ENCODE results near the gene MYH6.
A peak's percentile ranks its signal among the peaks of the same experiment; 100 is the strongest.
"Not testable (repeated sequence)": the region's sequence is repeated elsewhere in the genome, so short reads cannot be mapped to it uniquely, and the experiment has no call there.

MYH6 gene

DNA sequence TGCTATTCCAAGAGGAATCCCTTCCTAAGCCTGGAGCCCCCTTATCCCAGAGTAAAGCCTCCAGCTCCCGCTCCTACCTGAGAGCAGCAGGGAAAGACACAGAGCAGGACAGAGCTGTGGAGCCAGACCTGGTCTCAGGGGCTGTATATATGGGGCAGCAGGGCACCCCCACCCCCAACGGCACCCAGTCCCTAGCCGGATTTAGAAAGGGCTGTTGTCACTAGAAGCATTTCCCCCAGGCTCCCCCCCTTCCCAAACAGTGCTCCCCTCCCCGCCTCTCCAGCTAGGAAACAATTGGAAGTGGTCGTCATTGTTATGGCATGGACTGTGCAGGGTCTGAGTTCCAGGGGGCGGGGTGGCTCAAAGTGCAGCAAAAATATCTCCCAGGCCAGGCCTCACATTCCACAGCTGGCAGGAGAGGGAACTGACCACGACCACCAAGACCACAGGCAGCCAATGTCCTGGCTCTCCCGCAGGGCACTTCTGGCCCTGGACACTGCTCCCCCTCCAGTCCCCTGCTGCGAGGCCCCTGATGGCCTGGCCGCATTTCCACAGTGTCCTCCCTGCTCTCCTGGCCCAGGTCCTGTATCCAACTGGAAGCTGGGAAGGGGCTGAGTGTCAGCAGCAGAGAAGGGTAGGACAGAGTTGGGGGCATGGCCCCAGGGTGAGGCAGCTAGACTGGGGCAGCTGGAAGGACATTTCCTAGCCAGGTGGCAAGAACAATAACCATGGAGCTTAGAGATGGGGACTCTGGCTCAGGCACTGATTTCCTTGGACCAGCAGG, 27.7 kb upstream of the MYH6 start, which contains the start of gene MYH7:
Gene MYH7, minus strand, starts transcription at position 118 of the 784 bp plus-strand sequence. CDS start 1,928 bp downstream, outside the sequence.
- peak in 1 of 14 donors; percentile 21 for DNase-seq

DNA sequence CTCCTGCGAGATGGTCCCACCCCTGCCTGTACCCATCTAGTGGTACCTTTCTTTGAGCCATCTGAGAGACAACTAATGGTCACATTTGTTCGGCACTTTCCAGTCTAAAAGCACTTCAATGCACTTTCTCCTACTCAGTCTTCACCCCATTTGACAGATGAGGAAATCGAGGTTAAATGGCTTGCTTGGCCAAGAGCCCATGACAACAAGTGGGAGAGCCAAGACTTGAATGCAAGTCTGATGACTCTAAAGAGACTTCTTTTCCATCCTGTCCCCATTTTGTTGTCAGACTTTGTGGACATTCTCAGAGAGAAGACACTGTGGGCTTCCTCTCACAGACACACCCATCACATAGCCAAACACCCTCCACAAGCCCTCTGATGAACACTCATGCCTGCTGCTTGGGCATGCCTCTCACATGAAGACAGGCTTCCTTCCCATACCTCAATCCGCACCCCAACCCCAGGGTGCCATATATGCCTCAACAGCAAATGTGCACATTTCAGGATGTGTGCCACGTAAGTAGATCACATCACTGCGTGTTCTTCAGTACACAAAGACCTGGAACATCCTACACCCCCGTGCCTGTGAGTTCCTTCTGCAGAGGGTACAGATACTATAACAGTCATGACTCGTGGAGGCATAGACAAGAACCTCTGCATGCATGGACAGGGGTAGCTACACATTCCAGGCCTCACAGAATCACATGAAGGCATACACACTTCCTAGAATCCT, 26.6 kb upstream of the MYH6 start:
- DNase-seq, result no peak

DNA sequence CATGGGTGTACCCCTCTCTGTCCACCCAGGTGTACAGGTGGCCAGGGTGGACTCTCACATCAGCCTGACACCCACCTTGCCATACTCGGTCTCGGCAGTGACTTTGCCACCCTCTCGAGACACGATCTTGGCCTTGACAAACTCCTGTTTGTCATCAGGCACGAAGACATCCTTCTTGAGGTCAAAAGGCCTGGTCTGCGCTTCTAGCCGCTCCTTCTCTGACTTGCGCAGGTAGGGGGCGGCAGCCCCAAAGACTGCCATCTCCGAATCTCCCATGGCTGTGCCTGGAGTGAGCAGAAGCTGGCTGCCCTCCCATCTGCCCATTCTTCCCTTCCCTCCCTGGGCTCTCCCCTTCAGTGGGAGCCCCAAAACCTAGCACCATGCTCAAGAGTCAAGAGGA, 25.4 kb upstream of the MYH6 start:
- DNase-seq, result no peak

DNA sequence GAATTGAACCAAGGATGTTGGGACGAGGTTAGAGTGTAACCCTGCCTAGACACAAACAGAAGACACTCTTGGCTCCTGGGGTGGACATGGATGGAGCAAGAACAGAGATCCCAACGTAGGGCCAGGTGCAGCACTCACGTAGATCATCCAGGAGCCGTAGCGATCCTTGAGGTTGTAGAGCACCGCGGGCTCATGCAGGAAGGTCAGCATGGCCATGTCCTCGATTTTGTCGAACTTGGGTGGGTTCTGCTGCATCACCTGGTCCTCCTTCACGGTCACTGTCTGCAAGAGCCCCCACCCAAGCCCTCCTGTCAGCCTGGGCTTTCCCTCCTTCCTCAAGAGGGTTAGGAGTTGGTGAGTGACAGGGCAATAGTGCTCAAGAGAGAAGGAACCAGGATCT, 24.9 kb upstream of the MYH6 start:
- no peak for DNase-seq

GRCh38 chr14:23432102-23432925, 24.2 kb upstream of the MYH6 start:
- DNase-seq, result no peak

GRCh38 chr14:23431486-23431885, 23.4 kb upstream of the MYH6 start:
- DNase-seq, result no peak

- peak in 5 of 14 donors; percentile 4 to 53 (median 31) for DNase-seq
These were observed 22.6 kb upstream of the MYH6 start for GRCh38 chr14:23430723-23431085.

- DNase-seq, result no peak
These were observed 22.1 kb upstream of the MYH6 start for GRCh38 chr14:23430016-23430722.

GRCh38 chr14:23428686-23429495, 20.8 kb upstream of the MYH6 start:
- DNase-seq, result no peak

DNA sequence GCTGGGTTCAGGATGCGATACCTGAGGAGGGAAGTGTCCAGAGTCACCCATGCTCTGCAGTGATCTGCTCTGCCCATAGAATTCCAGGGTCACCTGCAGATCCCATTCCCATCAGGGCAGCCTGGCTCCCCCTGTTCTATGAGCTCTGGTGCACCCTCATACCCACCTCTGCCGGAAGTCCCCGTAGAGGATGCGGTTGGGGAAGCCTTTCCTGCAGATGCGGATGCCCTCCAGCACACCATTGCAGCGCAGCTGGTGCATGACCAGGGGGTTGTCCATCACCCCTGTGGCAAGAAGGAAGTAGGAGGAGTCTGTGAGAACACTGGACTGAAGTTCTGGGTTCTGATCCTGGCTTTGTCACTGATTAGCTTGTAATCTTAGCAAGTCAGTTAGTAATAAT, 17.7 kb upstream of the MYH6 start:
- not testable (repeated sequence) for DNase-seq

DNA sequence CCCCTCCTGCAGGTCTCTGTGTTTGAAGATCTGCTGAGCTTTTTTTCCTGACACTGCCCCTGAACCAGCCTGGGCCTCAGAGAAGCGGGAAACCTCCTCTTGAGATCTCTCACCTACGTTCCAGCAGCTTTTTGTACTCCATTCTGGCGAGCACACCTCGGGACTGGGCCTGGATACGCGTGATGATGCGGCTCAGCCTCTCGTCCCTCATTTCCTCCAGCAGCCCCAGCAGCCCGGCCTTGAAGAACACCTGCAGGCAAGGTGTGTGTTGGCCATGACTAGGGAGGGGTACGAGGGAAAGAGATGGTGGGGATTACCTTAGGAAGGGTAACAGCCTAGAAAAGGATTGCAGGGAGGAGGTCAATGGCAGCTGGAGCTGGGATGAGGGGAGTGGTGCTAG, 17.1 kb upstream of the MYH6 start:
- no peak for DNase-seq

GRCh38 chr14:23423657-23424056, 15.6 kb upstream of the MYH6 start:
- no peak for DNase-seq

DNA sequence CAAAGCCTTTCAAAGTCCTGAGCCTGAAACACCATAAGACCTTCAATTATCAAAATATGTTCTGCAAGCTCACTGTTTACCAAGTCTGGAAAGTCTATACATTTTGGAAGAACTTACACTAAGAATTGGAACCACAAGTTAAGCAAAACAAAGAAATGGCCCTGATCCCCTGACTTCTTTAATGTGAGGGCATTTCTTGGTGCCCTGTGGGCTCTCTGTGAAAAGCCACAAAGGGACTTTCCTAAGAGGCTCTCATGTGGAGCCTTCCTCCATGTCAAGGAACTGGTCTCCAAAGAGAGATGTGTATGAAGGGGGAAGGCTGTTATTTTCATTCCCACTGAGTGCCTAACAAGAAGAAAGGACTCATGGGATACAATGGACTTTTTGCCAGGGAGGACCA, 13.5 kb upstream of the MYH6 start:
- DNase-seq, result no peak

- not testable (repeated sequence) for DNase-seq
These were observed 11.6 kb upstream of the MYH6 start for GRCh38 chr14:23419646-23420045.

GRCh38 chr14:23418021-23418420, 9.9 kb upstream of the MYH6 start:
- no peak for DNase-seq

- not testable (repeated sequence) for DNase-seq
These were observed 9.2 kb upstream of the MYH6 start for GRCh38 chr14:23417269-23417668.

DNA sequence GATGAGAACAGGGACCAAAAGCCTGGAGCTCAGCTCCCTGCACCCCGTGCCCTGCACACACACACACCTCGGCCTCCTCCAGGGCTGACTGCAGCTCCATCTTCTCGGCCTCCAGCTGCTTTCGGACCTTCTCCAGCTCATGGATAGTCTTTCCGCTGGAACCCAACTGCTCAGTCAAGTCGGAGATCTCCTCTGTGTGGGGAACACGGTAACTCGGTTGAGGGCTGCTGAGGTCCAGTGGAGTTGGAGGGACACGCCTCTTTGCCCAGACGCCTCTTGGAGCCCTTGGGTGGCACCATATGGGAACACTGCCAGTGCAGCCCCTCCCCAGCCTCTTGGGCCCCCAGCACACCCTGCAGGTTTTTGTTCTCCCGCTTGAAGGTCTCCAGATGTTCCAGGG, 8.7 kb upstream of the MYH6 start:
- DNase-seq, result no peak

DNA sequence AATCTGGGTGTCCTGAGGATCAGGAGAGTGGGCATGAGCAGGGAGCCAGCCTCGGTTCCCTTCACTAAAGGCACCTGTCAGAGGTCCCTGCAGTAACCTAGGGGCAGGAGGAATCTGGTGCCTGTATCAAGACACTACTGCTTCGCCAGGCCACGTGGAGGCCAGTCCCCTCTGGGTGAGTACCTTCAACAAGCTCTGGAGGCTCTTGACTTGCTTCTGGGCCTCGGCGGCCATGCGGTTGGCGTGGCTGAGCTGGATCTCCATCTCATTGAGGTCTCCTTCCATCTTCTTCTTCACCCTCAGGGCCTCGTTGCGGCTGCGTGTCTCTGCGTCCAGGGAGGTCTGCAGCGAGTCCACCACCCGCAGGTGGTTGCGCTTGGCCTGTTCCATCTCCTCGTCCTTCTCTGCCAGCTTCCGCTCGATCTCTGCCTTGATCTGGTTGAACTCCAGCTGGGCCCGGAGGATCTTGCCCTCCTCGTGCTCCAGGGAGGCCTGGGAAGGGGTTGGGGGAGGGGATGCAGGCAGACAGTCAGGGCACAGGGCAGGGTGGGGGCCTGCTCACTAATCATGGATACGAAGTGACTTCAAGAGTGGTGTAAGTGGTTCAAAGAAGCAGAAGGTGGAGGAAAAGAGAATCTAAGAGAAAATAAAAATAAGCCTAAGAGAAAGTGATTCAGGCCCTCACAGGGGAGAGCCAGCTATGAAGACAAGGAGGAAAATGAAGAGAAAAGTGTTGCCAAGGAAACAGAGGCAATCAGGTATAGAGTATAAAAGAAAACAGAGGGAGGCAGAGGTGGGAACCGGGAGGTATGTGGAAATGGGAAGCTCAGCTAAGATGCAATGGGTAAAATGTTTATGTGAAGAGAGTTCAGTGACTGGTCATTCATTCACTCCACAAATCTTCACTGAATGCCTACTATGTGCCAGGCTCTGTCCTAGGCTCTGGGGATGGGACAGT, 8.0 kb upstream of the MYH6 start:
- DNase-seq, result no peak

GRCh38 chr14:23414906-23415820, 7.1 kb upstream of the MYH6 start:
- no peak for DNase-seq

Data from C1 segment of cervical spinal cord (tissue), 14 donors.